ENCODE measurements around the gene CLNS1A. TPM values are rescaled to one million over a fixed set of nuclear protein-coding genes. Genes with fewer than 3 reads are reported as not detected.

Gene CLNS1A
- total and polyA plus RNA-seq, 2 donors (not counting 1 experiment from before 2014, with no cell fraction given), result 39.3 to 121 TPM

DNA sequence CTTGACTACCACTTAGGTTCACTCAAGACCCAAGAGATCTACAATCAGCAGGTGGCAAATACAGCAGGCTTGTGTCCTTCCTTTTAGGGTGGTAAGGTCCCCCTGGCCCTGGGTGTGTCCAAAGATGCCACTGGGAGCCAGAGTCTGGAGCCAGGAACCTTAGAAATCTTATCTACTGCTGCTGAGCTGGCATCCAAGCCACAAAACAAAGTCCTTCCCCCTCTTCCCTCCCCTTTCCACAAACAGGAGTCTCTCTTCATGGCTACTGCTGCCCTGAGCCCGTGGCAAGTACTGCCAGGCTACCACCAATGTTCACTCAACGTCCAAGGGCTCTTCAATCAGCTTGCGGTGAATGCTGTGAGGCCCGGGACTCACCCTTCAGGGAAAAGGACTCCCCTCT lies 69.3 kb downstream of the CLNS1A start:
- Histone ChIP-seq H3K36me3 (replicated peaks in 1 of 2; ENCODE audit: control extremely low read depth in 1 of 2, control insufficient read depth in 1 of 2, extremely low read depth in 1 of 2, insufficient read depth in 2 of 2, low read length in 1 of 2) (no peaks in the 10 kb centered on the region), H3K27ac (ENCODE audit: low read length in 2 of 2) (no peak overlapping the region), H4K20me1 (ENCODE audit: control insufficient read depth, insufficient read depth, low read length, poor library complexity, severe bottlenecking) (no peaks in the 10 kb centered on the region), H3K27me3 (replicated peaks in 1 of 4; ENCODE audit: control extremely low read depth in 1 of 4, control insufficient read depth in 3 of 4, insufficient read depth in 4 of 4, low read length in 3 of 4) (no peaks in the 10 kb centered on the region), H3K9me3 (ENCODE audit: control extremely low read depth in 1 of 3, control insufficient read depth in 2 of 3, insufficient read depth in 1 of 3, low read length in 2 of 3) (no peaks in the 10 kb centered on the region), H3K4me1 (ENCODE audit: control insufficient read depth in 2 of 2, insufficient read depth in 2 of 2, low read length in 2 of 2) (no peaks in the 10 kb centered on the region), H3K79me2 (ENCODE audit: control insufficient read depth, insufficient read depth, low read length) (no peaks in the 10 kb centered on the region), H3K9ac (ENCODE audit: low read length) (no peak overlapping the region), H3K4me3 (ENCODE audit: control extremely low read depth in 1 of 5, extremely low read depth in 1 of 5, insufficient read depth in 1 of 5, low read depth in 2 of 5, low read length in 4 of 5) (no peak overlapping the region), H3K4me2 (replicated peaks; ENCODE audit: low read depth, low read length, poor library complexity, severe bottlenecking) (no peak overlapping the region), H2AFZ (ENCODE audit: insufficient read depth, low read depth, low read length, poor library complexity, severe bottlenecking) (no peak overlapping the region)
- Mint-ChIP-seq H3K27me3 (peaks cover 29% of the 10 kb centered on the region), H3K4me3 (no peak overlapping the region), H3K27ac (no peak overlapping the region), H3K9me3 (ENCODE audit: insufficient read depth) (no peaks in the 10 kb centered on the region), H3K4me1 (no peaks in the 10 kb centered on the region)
- intact Hi-C loops (cut with micrococcal nuclease), result no loop called here
- DNase-seq (no peak), ATAC-seq (ENCODE audit: low read depth) (no peak)
- CTCF ChIA-PET, result interaction anchor here (0.5 to 1.9 kb wide), 2 partner anchors 20 to 685 kb away, joined by 3 to 5 read pairs; no protein-coding TSS in a partner anchor
- POLR2A ChIA-PET, result no interaction called here
- TF ChIP-seq EZH2 (IDR thresholded peaks at IDR 0.05; ENCODE audit: borderline replicate concordance, insufficient read depth, low read depth, low read length, poor library complexity, severe bottlenecking), result no peak
- no peak for TF ChIP-seq CTCF (IDR thresholded peaks at IDR 0.05)
- WGBS (ENCODE audit: insufficient coverage), result 87% methylated on average over 4 of the region's 4 CpGs

Small RNA genes lying within 50 kb of the gene (small RNA-seq; reads per million reads assigned to genes)
- not detected for gene RNU7-59P (ENCODE audit: insufficient read length, low read depth, low replicate concordance)

Other genes starting within 250 kb of the CLNS1A start
- gene PAK1, start 163.7 kb downstream of the CLNS1A start, total RNA-seq, result 18.6 and 23.4 TPM in 2 replicates
- 11.9 and 15.1 TPM in 2 replicates for gene PAK1, start 163.7 kb downstream of the CLNS1A start, polyA plus RNA-seq
- 0.47 and 0.49 TPM in 2 replicates for gene AQP11, start 47.8 kb downstream of the CLNS1A start, total RNA-seq
- 0.16 and 0.19 TPM in 2 replicates for gene AQP11, start 47.8 kb downstream of the CLNS1A start, polyA plus RNA-seq
- 100 and 104 TPM in 2 replicates for gene RSF1, start 182.9 kb upstream of the CLNS1A start, total RNA-seq
- gene RSF1, start 182.9 kb upstream of the CLNS1A start, polyA plus RNA-seq, result 4.8 and 17.2 TPM in 2 replicates
- gene AAMDC, start 183.3 kb upstream of the CLNS1A start, total RNA-seq, result 4.6 and 7.5 TPM in 2 replicates
- gene AAMDC, start 183.3 kb upstream of the CLNS1A start, polyA plus RNA-seq, result 1.9 and 3.9 TPM in 2 replicates

All from B cell (primary cell).